ENCODE measurements around the gene LRIT1.

DNA sequence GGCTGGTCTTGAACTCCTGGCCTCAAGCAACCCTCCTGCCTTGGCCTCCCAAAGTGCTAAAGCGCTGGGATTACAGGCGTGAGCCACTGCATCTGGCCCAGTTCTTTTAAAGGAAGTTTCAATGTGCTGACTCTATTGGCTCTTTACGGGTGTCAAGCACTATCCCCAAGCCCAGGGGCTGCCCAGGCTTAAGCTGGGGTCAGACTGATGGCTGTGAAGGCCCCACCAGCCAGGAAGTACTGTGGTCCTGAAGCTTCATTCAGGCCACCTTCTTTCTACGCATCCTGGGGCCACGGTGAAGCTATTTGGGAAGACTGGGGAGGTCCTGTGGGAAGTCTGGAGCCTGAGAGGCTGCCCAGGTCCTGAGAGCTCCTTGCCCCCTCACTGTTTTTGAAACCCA, 59.7 kb downstream of the LRIT1 start:
- TF ChIP-seq CHD2 (IDR thresholded peaks at IDR 0.05; ENCODE audit: low read length, partially characterized antibody) (no peak), MAFK (IDR thresholded peaks at IDR 0.05; ENCODE audit: partially characterized antibody) (no peak), MYC (IDR thresholded peaks at IDR 0.05; ENCODE audit: borderline replicate concordance, low read length) (no peak), SREBF2 (IDR thresholded peaks at IDR 0.05) (no peak), EP300 (IDR thresholded peaks at IDR 0.05) (no peak), POLR2A (IDR thresholded peaks at IDR 0.05; ENCODE audit: low read length) (no peak), JUN (IDR thresholded peaks at IDR 0.05) (no peak)
- TF ChIP-seq, protein P1, sequence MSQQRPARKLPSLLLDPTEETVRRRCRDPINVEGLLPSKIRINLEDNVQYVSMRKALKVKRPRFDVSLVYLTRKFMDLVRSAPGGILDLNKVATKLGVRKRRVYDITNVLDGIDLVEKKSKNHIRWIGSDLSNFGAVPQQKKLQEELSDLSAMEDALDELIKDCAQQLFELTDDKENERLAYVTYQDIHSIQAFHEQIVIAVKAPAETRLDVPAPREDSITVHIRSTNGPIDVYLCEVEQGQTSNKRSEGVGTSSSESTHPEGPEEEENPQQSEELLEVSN (IDR thresholded peaks at IDR 0.05; ENCODE audit: borderline replicate concordance, low read depth), result no peak
- TF ChIP-seq, protein P2, sequence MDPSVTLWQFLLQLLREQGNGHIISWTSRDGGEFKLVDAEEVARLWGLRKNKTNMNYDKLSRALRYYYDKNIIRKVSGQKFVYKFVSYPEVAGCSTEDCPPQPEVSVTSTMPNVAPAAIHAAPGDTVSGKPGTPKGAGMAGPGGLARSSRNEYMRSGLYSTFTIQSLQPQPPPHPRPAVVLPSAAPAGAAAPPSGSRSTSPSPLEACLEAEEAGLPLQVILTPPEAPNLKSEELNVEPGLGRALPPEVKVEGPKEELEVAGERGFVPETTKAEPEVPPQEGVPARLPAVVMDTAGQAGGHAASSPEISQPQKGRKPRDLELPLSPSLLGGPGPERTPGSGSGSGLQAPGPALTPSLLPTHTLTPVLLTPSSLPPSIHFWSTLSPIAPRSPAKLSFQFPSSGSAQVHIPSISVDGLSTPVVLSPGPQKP (IDR thresholded peaks at IDR 0.05; ENCODE audit: low read depth, low read length), result no peak
- TF ChIP-seq, protein P3, sequence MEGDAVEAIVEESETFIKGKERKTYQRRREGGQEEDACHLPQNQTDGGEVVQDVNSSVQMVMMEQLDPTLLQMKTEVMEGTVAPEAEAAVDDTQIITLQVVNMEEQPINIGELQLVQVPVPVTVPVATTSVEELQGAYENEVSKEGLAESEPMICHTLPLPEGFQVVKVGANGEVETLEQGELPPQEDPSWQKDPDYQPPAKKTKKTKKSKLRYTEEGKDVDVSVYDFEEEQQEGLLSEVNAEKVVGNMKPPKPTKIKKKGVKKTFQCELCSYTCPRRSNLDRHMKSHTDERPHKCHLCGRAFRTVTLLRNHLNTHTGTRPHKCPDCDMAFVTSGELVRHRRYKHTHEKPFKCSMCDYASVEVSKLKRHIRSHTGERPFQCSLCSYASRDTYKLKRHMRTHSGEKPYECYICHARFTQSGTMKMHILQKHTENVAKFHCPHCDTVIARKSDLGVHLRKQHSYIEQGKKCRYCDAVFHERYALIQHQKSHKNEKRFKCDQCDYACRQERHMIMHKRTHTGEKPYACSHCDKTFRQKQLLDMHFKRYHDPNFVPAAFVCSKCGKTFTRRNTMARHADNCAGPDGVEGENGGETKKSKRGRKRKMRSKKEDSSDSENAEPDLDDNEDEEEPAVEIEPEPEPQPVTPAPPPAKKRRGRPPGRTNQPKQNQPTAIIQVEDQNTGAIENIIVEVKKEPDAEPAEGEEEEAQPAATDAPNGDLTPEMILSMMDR (IDR thresholded peaks at IDR 0.05), result no peak
- TF ChIP-seq, protein P4, sequence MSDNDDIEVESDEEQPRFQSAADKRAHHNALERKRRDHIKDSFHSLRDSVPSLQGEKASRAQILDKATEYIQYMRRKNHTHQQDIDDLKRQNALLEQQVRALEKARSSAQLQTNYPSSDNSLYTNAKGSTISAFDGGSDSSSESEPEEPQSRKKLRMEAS (IDR thresholded peaks at IDR 0.05), result no peak

Data from A549 (cell line).